Brain pericyte (primary cell): Measurements from ENCODE around the gene LRRC4B.

Experiments used
- DNase-seq: peaks from one replicate; pipeline ENCODE4 v3.0.0-alpha.2; 2012; ENCODE audit warnings: low read depth, low spot score

The LRRC4B gene

DNA sequence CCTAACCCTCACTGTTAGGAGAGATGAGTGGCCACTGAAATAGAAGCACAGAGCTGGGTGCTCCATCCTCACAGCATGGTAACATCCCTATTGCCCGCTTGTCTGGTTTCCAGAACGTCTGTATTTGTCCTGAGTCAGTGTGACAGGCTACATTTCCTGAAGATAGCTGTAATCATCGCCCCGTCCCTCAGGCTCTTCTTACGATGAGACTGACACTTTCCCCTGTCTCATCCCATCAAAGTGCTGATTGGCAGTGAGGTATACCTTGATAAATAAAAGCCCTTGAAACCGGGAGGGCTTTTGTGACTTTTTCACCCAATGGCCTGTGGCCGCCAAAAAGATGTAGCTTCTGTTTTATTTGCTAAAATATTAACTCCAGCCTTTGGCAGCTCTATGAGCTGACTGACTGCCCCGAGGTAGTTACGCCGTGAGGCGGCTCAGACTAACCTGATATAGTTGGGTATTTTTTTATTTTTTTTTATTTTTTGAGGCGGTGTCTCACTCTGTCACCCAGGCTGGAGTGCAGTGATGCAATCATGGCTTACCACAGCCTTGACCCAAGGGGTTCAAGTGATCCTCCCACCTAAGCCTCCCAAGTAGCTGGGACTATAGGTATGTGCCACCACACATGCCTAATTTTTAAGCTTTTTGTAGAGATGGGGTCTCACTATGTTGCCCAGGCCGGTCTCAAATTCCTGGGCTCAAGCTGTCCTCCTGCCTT lies 5.7 kb upstream of the LRRC4B start:
- no peak for DNase-seq

- DNase-seq, result no peak
These were observed 2.8 kb upstream of the LRRC4B start for GRCh38 chr19:50570997-50571396.

DNA sequence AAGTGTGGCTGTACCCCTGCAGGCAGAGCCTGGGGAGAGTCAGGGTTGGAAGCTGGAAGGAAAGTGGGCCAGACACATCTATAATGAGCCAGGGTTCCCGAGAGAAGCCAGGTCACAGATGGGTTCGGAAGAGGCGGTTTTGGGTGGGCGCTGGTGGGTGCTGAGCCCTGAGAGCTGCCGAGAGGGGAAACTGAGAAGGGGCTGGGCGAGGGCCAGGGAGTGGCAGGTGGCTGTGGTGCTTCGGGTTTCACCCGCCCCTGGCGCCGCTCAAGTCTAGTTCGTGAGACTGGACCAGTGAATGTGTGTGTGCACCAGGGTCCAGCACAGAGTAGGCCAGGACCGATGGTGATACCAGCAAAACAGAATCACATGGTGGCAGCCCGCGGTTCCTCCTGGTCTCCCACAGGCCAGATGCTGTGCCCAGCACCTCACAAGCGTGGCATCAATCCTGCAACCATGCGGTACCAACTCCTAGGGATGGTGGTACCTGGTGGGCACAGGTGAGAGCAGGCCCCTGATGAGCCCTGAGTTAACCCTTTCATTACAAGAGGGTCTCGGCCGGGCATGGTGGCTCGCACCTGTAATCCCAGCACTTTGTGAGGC lies 1.8 kb upstream of the LRRC4B start:
- DNase-seq, result no peak

- DNase-seq, result no peak
These were observed 778 bp upstream of the LRRC4B start for GRCh38 chr19:50568728-50569698.

DNA sequence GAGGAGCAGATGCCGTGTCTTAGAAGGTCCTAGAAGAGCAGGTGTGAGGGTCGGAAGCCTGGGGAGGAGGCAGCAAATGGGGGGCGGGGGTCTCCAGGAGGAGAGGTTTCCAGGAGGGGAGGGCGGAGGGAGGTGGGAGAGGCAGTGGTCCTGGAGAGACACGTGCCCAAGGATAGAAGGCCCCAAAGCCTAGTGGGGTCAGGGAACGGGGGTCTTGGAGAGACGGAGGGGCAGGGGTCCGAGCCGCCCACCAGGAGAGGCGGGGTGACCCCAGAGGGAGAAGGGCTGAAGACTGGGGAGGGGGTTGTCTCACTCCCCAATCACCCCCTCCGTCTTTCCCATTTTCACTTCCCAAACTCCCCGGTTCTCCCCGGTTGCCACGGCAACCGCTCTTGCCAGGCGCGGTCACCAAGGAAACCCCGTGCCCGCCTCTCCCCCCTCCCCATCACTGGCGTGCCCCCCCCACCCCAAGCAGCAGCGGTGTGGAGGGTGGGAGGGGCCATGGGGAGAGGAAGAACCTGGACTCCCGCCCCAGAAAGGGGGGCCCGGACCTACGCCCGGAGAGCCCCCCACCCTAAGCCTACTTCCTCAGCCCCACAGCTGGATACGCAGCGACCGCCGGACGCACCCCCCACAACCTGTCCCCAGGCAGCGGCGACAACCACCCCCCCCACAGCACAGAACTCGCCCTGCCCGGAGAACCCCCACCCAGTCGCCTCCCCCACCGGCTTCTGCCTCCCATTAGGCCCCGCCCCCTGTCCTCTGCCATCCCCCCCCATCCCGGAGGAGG lies 988 bp downstream of the LRRC4B start:
- DNase-seq, result no peak

DNA sequence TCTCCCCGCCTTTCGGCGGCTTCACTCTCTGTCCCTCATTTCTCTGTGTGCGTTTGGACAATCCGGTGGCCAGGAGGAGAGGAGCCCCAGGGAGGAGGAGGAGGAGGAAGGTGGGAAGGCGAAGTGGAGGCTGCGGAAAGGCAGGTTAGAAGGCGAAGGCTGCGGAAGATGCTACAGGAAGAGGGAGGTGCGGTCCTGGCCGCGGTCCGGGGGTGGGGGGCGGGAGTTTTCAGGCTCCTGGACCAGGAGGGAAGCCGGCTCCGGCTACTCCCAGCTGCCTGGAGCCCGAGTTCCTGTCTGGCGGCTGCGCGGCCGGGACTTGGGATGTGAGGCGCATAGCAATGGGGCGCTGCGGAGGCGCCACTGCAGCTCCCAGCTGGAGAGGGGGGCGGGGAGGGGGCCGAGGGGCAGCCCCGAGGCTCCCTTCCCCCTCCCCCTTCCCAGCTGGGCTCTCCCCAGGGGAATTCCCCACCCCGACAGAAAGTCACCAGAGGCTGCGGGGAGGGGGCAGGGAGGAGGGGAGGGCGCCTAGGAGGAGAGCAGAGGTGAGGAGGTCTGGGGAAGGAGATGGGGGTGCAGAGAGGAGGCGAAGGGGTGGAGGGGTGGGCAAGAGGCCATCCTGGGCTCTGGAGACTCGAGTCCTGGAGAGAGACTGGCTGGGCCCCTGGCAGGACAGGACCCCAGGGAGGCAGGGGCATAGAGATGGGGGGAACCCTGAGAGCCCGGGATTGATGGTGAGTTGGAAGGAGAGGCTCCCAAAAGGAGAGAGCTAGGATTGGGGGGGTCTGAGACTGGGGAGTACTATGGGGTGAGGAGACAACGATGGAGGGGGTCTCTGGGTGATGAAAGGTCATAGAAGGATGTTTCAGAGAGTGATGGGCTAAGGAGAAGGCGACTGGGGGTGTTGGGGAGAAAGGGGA lies 2.0 kb downstream of the LRRC4B start:
- no peak for DNase-seq

- no peak for DNase-seq
These were observed 3.8 kb downstream of the LRRC4B start for GRCh38 chr19:50564229-50565105.

DNA sequence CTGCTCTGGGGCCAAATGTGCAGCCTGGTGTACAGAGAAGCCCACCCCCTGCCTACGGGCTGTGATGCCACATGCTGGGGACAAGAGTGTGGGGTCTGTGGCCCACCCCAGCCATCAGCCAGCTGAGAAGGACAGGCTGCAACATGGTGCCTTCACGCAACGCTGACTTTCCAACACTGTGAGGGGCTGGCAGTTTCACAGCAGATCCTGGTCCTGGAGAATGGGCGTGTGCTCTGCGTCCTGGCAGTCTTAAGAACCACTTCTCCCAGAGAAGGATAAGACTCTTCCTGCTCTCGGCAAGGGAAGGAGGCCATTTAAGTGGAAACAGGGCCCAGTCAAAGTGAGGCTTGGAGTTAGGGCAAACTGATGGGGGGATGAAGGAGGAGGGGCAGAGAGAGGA lies 4.6 kb downstream of the LRRC4B start:
- DNase-seq, result no peak

GRCh38 chr19:50562996-50563395 lies 5.2 kb downstream of the LRRC4B start:
- no peak for DNase-seq

GRCh38 chr19:50562329-50562728 lies 5.9 kb downstream of the LRRC4B start:
- DNase-seq, result no peak

DNA sequence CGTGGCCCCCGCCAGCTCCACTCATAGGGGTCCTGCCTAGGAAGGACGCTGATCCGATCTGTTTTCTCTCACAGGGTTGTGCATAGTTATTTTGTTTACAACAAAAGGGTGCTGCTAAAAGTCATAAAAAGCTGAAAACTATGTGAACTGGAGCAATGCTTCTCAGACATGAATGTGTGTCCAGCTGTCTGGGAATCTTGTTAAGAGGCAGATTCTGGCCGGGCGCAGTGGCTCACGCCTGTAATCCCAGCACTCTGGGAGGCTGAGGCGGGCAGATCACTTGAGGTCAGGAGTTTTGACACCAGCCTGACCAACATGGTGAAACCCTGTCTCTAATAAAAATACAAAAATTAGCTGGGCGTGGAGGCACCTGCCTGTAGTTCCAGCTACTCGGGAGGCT lies 8.6 kb downstream of the LRRC4B start:
- DNase-seq, result no peak

DNA sequence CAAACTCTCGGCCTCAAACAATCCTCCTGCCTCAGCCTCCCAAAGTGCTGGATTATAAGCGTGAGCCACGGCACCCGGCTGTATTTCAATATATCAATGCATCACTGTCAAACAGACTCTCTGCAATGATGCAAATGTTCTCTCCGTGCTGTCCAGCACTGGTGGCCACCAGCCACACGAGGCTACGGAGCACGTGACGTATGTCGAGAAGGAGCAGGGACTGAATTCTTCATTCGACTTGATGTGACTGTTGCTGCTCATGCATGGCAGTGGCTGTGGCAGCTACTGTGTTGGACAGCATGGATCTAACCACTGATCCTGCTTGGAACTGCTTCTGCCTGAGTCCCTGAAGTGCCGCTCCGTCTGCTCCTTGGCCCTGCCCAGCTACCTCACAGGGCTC lies 9.8 kb downstream of the LRRC4B start:
- no peak for DNase-seq

DNA sequence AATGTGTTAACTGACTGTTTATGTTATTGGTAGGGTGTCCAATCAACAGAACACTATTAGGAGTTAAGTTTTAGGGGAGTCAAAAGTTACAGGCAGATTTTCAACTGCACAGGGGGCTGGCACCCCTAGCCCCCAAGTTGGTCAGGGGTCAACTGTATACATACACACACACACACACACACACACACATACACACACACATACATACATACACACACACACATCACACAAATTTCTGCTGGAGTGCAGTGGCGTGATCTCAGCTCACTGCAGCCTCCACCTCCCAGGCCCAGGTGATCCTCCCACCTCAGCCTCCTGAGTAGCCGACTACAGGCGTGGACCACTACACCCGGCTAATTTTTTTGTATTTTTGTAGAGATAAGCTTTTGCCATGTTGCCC lies 10.2 kb downstream of the LRRC4B start:
- DNase-seq, result no peak

DNA sequence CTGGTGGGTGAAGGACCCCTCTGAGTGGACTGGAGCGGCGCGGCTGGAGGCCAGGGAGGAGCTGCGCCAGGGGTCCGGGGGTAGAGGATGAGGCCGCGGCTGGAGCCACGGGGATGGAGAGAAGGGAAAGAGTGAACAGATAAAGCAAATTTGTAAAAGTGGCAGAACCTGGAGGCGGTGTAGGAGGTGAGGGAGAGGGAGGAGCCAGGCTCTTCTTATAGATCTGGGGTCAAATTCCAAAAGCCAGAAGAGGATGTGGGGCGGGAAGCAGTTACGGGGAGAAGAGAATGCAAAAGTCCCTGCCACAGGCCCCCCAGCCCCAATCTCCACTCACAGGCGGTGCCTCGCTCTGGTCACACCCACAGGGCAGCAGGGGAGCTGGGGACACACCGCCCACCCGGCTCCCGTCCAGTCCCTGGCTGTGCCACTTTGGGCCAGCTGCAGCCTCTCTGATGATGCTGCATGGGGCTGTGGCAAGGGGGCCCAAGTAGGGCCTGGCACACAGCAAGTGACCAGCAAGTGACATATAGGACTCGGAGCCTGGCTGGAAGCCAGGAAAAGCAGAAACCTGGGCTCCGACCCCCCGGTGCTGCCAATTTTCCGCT lies 11.1 kb downstream of the LRRC4B start:
- DNase-seq, result no peak

DNA sequence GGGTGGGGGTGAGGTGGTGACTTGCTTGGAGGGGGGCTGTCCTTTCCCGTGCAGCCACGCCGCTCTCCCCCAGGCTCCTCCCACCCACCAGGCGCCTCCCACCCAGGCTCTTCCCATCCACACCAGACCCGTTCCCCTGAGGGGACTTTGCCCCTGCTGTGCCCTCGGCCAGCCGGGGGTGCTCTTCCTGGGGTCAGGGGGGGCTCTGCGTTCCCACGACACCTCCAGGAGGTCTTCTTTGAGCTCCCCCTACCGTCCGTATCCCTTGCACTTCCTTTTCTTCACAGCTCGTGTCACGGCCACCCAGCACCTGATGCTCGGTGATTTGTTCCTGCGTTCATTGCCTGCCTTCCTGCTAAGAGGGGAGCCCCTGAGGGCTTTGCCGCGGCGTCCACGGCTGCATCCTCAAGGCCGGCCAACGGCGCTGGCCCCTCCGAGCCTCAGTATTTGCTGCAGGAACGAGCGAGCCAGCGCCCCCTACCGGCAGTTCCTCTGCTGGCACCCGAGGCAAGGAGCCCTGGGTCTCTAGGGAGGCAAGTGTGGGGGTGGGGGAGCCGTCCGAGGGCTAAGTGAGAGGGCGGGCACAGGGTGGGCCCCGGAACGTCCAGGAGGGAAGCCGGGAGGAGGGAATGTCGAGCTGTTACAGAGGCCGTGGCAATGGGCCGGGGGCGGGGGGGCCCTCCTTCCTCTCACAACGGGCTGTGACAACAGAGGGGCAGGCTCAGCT lies 11.8 kb downstream of the LRRC4B start:
- DNase-seq, result no peak

GRCh38 chr19:50555450-50556281 lies 12.6 kb downstream of the LRRC4B start:
- no peak for DNase-seq

DNA sequence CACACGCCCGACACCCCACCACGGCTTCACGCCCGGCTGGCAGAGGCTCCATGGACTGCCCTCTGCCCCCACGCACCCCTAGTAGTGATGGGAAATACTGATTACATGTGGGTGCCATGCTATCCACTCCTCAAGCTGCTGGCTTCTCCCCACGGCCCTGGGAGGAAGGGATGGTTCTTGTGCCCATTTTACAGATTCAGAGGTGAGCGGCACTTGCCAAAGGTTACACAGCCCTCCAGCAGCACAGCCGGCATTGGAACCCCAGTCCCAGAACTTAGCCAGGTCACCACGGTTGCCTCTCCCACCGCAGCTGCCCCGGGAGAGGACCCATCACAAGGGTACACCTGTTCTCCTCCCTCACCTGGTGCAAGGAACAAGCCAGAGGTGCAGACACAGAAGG lies 13.2 kb downstream of the LRRC4B start:
- no peak for DNase-seq

DNA sequence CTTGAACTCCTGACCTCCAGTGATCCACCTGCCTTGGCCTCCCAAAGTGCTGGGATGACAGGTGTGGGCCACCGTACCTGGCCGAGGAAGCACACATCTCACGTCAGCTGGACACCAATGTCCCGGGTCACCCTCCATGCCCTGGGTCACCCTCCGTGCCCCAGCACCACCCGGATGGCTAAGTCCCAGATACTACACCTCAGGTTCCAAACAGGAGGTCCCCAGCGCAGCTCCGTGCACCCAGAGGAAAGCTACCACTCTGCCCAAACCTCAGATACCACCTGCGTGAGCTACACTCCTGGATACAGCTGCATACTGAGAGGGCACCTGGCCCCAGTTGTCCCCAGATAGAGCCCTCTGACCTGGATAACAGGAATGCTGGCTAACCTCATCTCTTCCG lies 14.0 kb downstream of the LRRC4B start:
- no peak for DNase-seq
